HEK293T (cell line): ENCODE measurements around the gene ABCC8.

Experiments
- CTCF ChIA-PET: fragments of 350-600 bp; formaldehyde crosslinking; extraction: SDS; loops from one replicate; lab custom pipeline; 2021; ENCODE audit warnings: antibody characterized with exemption, inconsistent platforms; lab: Yijun Ruan, JAX
- POLR2A ChIA-PET: fragments of 350-600 bp; formaldehyde crosslinking; extraction: SDS; loops from one replicate; lab custom pipeline; 2020; ENCODE audit warnings: antibody characterized with exemption, inconsistent platforms; lab: Yijun Ruan, JAX
- DNase-seq: peaks from one replicate; pipeline ENCODE4 v3.0.0; 2012; ENCODE audit warnings: mixed read lengths; ENCODE audit errors: extremely low spot score
- ARNT ChIP-seq: fragments of 450-650 bp; IDR thresholded peaks from 2 replicates; pipeline ENCODE4 v1.6.1; 2017; ENCODE audit warnings: mild to moderate bottlenecking
- BHLHE40 ChIP-seq: fragments of 450-650 bp; IDR thresholded peaks from 2 replicates; pipeline ENCODE4 v1.6.1; 2016; ENCODE audit warnings: mild to moderate bottlenecking, moderate library complexity, borderline replicate concordance
- CTBP1 ChIP-seq: fragments of 450-650 bp; IDR thresholded peaks from 2 replicates; pipeline ENCODE4 v1.6.1; 2016; ENCODE audit warnings: borderline replicate concordance
- ELF4 ChIP-seq: fragments of 450-650 bp; IDR thresholded peaks from 2 replicates; pipeline ENCODE4 v1.6.1; 2017; ENCODE audit warnings: antibody characterized with exemption
- FOXA1 ChIP-seq: fragments of 450-650 bp; IDR thresholded peaks from 2 replicates; pipeline ENCODE4 v1.6.1; 2016; ENCODE audit warnings: mild to moderate bottlenecking
- FOXK2 ChIP-seq: fragments of 450-650 bp; IDR thresholded peaks from 2 replicates; pipeline ENCODE4 v1.6.1; 2016; ENCODE audit warnings: mild to moderate bottlenecking
- FOXM1 ChIP-seq: fragments of 450-650 bp; IDR thresholded peaks from 2 replicates; pipeline ENCODE4 v1.6.1; 2017; ENCODE audit warnings: mild to moderate bottlenecking, borderline replicate concordance
- HDGF ChIP-seq: fragments of 450-650 bp; IDR thresholded peaks from 2 replicates; pipeline ENCODE4 v1.6.1; 2017; ENCODE audit warnings: antibody characterized with exemption, borderline replicate concordance
- L3MBTL2 ChIP-seq: fragments of 450-650 bp; conservative IDR thresholded peaks from 2 replicates; pipeline ENCODE4 v1.6.1; 2016; ENCODE audit warnings: mild to moderate bottlenecking
- LEF1 ChIP-seq: fragments of 450-650 bp; IDR thresholded peaks from 2 replicates; pipeline ENCODE4 v1.6.1; 2017; ENCODE audit warnings: mild to moderate bottlenecking, borderline replicate concordance
- NFRKB ChIP-seq: fragments of 450-650 bp; IDR thresholded peaks from 2 replicates; pipeline ENCODE4 v1.6.1; 2016; ENCODE audit warnings: mild to moderate bottlenecking, moderate library complexity
- PKNOX1 ChIP-seq: fragments of 450-650 bp; IDR thresholded peaks from 2 replicates; pipeline ENCODE4 v1.6.1; 2016
- SP1 ChIP-seq: fragments of 450-650 bp; IDR thresholded peaks from 2 replicates; pipeline ENCODE4 v1.6.1; 2017
- SUZ12 ChIP-seq: fragments of 450-650 bp; IDR thresholded peaks from 2 replicates; pipeline ENCODE4 v1.6.1; 2016; ENCODE audit warnings: mild to moderate bottlenecking
- TARDBP ChIP-seq: fragments of 450-650 bp; IDR thresholded peaks from 2 replicates; pipeline ENCODE4 v1.6.1; 2016
- ZNF384 ChIP-seq: fragments of 450-650 bp; IDR thresholded peaks from 2 replicates; pipeline ENCODE4 v1.6.1; 2016

The ABCC8 gene

GRCh38 chr11:17415523-17416104, 61.0 kb downstream of the ABCC8 start:
- TF ChIP-seq TARDBP (no peak), ZNF384 (no peak), L3MBTL2 (no peak), BHLHE40 (no peak)
- DNase-seq = no peak
- POLR2A ChIA-PET = no interaction called here
- CTCF ChIA-PET = no interaction called here

GRCh38 chr11:17414992-17415391, 61.7 kb downstream of the ABCC8 start:
- TF ChIP-seq SP1 (no peak), SUZ12 (no peak), FOXA1 (no peak), LEF1 (no peak), FOXK2 (no peak), ZNF384 (no peak), HDGF (no peak)
- CTCF ChIA-PET = no interaction called here
- POLR2A ChIA-PET = no interaction called here
- no peak for DNase-seq

- ChIA-PET POLR2A (no interaction called here), CTCF (no interaction called here)
- DNase-seq = no peak
- TF ChIP-seq ELF4 = no peak
- TF ChIP-seq SP1 = no peak
- no peak for TF ChIP-seq TARDBP
- TF ChIP-seq CTBP1 = no peak
- no peak for TF ChIP-seq ZNF384
- TF ChIP-seq LEF1 = no peak
- no peak for TF ChIP-seq FOXK2
- no peak for TF ChIP-seq SUZ12
- no peak for TF ChIP-seq HDGF
Observed at GRCh38 chr11:17414317-17414737, 62.3 kb downstream of the ABCC8 start.

GRCh38 chr11:17413414-17414316, 63.0 kb downstream of the ABCC8 start:
- TF ChIP-seq ARNT (no peak), HDGF (no peak), NFRKB (no peak), ZNF384 (no peak), FOXK2 (no peak), PKNOX1 (no peak), BHLHE40 (no peak), TARDBP (no peak), ELF4 (no peak), FOXA1 (no peak), CTBP1 (no peak), LEF1 (no peak), FOXM1 (no peak), SP1 (no peak), L3MBTL2 (no peak), SUZ12 (no peak)
- POLR2A ChIA-PET = no interaction called here
- DNase-seq = no peak

GRCh38 chr11:17412488-17413180, 64.0 kb downstream of the ABCC8 start:
- no peak for DNase-seq
- TF ChIP-seq NFRKB (no peak), TARDBP (no peak), PKNOX1 (no peak), ZNF384 (no peak), LEF1 (no peak), SP1 (no peak), FOXM1 (no peak), ARNT (no peak), L3MBTL2 (no peak), FOXK2 (no peak), SUZ12 (no peak), ELF4 (no peak), BHLHE40 (no peak), FOXA1 (no peak), HDGF (no peak), CTBP1 (no peak)
- CTCF ChIA-PET = no interaction called here
- POLR2A ChIA-PET = no interaction called here

More at GRCh38 chr11:17413414-17414316, 63.0 kb downstream of the ABCC8 start:
- CTCF ChIA-PET = no interaction called here

- POLR2A ChIA-PET = no interaction called here
- no peak for DNase-seq
- TF ChIP-seq TARDBP (no peak), SUZ12 (no peak), BHLHE40 (no peak), NFRKB (no peak), CTBP1 (no peak), L3MBTL2 (no peak), ELF4 (no peak), SP1 (no peak), ARNT (no peak), HDGF (no peak), FOXA1 (no peak), LEF1 (no peak), ZNF384 (no peak), FOXK2 (no peak), FOXM1 (no peak)
- CTCF ChIA-PET = no interaction called here
Observed at GRCh38 chr11:17411418-17411817, 65.2 kb downstream of the ABCC8 start.
